ENCODE data around the gene MYO15A. TPM values are rescaled to one million over a fixed set of nuclear protein-coding genes. Genes with fewer than 3 reads are reported as not detected.

Gene MYO15A
- total RNA-seq, 4 donors from 2014 or later, result 1.1 to 4.2 (median 1.2) TPM

DNA sequence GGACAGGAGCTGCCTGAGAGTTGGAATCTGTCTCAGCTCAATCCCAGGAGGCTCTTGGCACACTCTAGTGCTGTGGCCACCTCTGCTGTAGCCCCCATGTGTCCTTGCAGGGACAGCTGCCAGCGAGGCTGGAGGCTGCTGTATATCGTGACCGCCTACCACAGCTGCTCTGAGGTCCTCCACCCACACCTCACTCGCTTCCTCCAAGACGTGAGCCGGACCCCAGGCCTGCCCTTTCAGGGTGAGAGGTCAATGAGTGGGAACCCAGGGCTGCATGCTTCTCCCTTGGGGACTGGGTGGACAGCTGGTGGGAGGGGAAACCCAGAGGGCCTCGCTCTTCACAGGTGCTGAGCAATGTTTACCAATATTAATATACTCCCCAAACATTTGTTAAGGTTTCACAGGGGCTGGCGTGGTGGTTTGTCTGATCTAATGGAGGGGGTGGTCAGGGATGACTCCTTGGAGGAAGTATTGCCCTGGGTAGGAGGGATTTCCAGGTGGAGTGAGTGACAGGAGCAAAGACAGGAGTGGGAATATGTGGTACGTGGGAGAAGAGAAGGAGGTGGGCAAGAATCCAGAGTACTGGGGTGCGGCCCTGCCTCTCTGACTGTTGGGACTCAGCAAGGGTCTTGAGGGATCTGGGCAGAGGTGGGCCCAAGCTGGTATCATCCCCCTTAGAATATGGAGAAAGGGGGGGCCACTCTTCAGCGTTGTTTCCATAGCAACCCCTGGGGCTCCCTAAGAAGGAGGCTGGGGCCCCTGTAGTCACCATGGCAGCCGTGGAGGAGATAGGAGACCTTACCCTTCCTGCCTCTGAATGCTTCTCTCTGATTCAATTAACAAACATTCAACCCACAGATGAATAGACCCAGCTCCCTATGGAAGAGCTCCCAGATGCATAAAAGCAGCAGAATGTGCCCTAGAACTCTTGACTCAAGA is 52.9 kb downstream of the MYO15A start:
- intact Hi-C loops (cut with DNase I; ENCODE audit: low total_unique reads) (no loop called here), in situ Hi-C loops (cut with MboI; ENCODE audit: low pct_ligation_motif_present in 1 of 4, low pct_unique_long_range_greater_than_20kb in 1 of 4, low sequenced_read_pairs in 3 of 4) (no loop called here)
- 78% methylated on average over 3 to 12 of the region's 12 CpGs for WGBS, 2 donors (ENCODE audit: low coverage in 1 of 2)
- no peak for DNase-seq
- no peaks in the 10 kb centered on the region for H3K27me3 ChIP-seq
- H3K36me3 ChIP-seq, result no peaks in the 10 kb centered on the region
- H3K9me3 ChIP-seq, result no peaks in the 10 kb centered on the region
- no peak overlapping the region for H3K4me3 ChIP-seq
- H3K27ac ChIP-seq, result no peak overlapping the region
- peaks cover 5 to 6% (median 5%) of the 10 kb centered on the region in 4 donors for H3K4me1 ChIP-seq
- TF ChIP-seq EP300 (IDR thresholded peaks at IDR 0.05; ENCODE audit: low read depth) (no peak), POLR2AphosphoS5 (IDR thresholded peaks at IDR 0.05) (no peak), POLR2A (IDR thresholded peaks at IDR 0.05) (no peak)
- TF ChIP-seq, protein P1, sequence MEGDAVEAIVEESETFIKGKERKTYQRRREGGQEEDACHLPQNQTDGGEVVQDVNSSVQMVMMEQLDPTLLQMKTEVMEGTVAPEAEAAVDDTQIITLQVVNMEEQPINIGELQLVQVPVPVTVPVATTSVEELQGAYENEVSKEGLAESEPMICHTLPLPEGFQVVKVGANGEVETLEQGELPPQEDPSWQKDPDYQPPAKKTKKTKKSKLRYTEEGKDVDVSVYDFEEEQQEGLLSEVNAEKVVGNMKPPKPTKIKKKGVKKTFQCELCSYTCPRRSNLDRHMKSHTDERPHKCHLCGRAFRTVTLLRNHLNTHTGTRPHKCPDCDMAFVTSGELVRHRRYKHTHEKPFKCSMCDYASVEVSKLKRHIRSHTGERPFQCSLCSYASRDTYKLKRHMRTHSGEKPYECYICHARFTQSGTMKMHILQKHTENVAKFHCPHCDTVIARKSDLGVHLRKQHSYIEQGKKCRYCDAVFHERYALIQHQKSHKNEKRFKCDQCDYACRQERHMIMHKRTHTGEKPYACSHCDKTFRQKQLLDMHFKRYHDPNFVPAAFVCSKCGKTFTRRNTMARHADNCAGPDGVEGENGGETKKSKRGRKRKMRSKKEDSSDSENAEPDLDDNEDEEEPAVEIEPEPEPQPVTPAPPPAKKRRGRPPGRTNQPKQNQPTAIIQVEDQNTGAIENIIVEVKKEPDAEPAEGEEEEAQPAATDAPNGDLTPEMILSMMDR (IDR thresholded peaks at IDR 0.05), result no peak

DNA sequence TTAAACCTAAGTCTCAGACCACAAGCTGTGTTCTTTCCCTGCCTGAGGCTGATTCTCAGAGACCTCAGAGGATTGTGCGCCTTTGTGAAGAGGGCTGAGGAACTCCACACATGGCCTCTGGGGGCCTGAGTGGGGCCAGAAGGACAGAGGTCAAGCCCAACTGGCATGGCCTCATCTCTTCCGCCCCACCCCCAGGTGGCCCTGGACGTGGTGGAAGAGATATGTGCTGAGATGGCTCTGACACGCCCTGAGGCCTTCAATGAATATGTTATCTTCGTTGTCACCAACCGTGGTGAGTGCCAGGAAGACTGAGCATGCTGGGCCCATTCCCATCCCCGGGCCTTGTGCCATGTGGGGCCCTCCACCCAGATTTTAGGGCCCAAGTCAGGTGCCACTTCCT is 55.0 kb downstream of the MYO15A start:
- WGBS, 2 donors (ENCODE audit: low coverage in 1 of 2), result 65 to 72% methylated on average over 4 to 7 of the region's 7 CpGs
- no peak for DNase-seq
- in situ Hi-C loops (cut with MboI; ENCODE audit: low pct_ligation_motif_present in 1 of 4, low pct_unique_long_range_greater_than_20kb in 1 of 4, low sequenced_read_pairs in 3 of 4) (no loop called here), intact Hi-C loops (cut with DNase I; ENCODE audit: low total_unique reads) (no loop called here)
- Histone ChIP-seq H3K27ac (no peak overlapping the region), H3K4me1 (peaks cover 2 to 3% (median 2%) of the 10 kb centered on the region in 4 donors), H3K4me3 (no peak overlapping the region), H3K9me3 (no peaks in the 10 kb centered on the region), H3K27me3 (no peaks in the 10 kb centered on the region), H3K36me3 (no peaks in the 10 kb centered on the region)
- no peak for TF ChIP-seq EP300 (IDR thresholded peaks at IDR 0.05; ENCODE audit: low read depth)
- TF ChIP-seq POLR2A (IDR thresholded peaks at IDR 0.05), result no peak
- no peak for TF ChIP-seq POLR2AphosphoS5 (IDR thresholded peaks at IDR 0.05)
- TF ChIP-seq, protein P1 (IDR thresholded peaks at IDR 0.05), result no peak

DNA sequence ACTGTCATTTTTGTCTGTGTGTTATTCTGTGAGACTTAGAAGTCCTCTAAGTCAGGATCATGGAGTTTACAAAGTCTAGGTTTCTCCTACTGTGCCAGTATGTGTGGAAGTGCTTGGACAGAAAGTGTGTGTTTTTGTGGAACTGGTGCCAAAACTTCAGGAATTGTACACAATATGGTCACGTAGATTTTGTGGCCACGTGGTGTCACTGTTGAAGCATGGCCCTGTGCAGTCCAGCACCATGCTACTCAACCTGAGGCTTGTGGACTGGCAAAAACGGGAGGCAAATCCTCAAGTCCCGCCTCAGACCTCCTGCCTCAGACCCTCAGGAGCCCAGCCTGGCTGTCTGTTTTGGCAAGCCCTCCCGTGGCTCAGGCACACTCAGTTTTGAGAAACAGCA is 58.3 kb downstream of the MYO15A start:
- DNase-seq, result no peak
- Histone ChIP-seq H3K36me3 (no peaks in the 10 kb centered on the region), H3K4me3 (no peak overlapping the region), H3K27ac (no peak overlapping the region), H3K27me3 (no peaks in the 10 kb centered on the region), H3K4me1 (no peaks in the 10 kb centered on the region), H3K9me3 (no peaks in the 10 kb centered on the region)
- TF ChIP-seq POLR2A (IDR thresholded peaks at IDR 0.05), result no peak
- TF ChIP-seq POLR2AphosphoS5 (IDR thresholded peaks at IDR 0.05), result no peak
- TF ChIP-seq, protein P1 (IDR thresholded peaks at IDR 0.05), result no peak
- TF ChIP-seq EP300 (IDR thresholded peaks at IDR 0.05; ENCODE audit: low read depth), result no peak
- in situ Hi-C loops (cut with MboI; ENCODE audit: low pct_ligation_motif_present in 1 of 4, low pct_unique_long_range_greater_than_20kb in 1 of 4, low sequenced_read_pairs in 3 of 4), result no loop called here
- WGBS, 2 donors (ENCODE audit: low coverage in 1 of 2), result 49 to 73% methylated on average over 3 to 5 of the region's 5 CpGs
- intact Hi-C loops (cut with DNase I; ENCODE audit: low total_unique reads), result no loop called here

DNA sequence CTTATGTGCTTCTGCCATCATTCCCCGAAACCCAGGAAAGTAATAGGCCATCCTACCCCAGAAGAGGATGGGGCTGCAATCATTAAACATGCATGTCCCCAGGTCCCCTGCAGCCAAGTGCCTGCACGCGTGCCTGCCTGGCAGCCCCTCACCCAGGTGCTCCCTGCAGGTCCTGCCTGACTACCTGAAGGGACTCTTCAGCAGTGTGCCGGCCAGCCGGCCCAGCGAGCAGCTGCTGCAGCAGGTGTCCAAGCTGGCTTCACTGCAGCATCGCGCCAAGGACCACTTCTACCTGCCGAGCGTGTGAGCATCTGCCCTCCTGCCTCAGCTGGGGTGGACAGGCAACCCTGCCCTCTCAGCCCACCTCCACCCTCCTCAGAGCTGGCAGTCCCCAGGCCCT is 58.9 kb downstream of the MYO15A start:
- H3K27ac ChIP-seq, result no peak overlapping the region
- in situ Hi-C loops (cut with MboI; ENCODE audit: low pct_ligation_motif_present in 1 of 4, low pct_unique_long_range_greater_than_20kb in 1 of 4, low sequenced_read_pairs in 3 of 4), result no loop called here
- no peaks in the 10 kb centered on the region for H3K9me3 ChIP-seq
- no peak for DNase-seq
- H3K4me1 ChIP-seq, result no peaks in the 10 kb centered on the region
- WGBS, 2 donors (ENCODE audit: low coverage in 1 of 2), result 95 to 100% methylated on average over 2 to 10 of the region's 10 CpGs
- TF ChIP-seq POLR2A (IDR thresholded peaks at IDR 0.05), result no peak
- no peak for TF ChIP-seq EP300 (IDR thresholded peaks at IDR 0.05; ENCODE audit: low read depth)
- TF ChIP-seq, protein P1 (IDR thresholded peaks at IDR 0.05), result no peak
- TF ChIP-seq POLR2AphosphoS5 (IDR thresholded peaks at IDR 0.05), result no peak
- no peak overlapping the region for H3K4me3 ChIP-seq
- no peaks in the 10 kb centered on the region for H3K36me3 ChIP-seq
- intact Hi-C loops (cut with DNase I; ENCODE audit: low total_unique reads), result no loop called here
- H3K27me3 ChIP-seq, result no peaks in the 10 kb centered on the region
